ENCODE results near the gene RAB38.

The RAB38 gene

GRCh38 chr11:88152381-88152780 is 22.9 kb downstream of the RAB38 start:
- ChIA-PET POLR2A (no interaction called here), CTCF (interaction anchor here (0.6 kb wide), 1 partner anchor 225 kb away, joined by 4 read pairs; no protein-coding TSS in a partner anchor)
- TF ChIP-seq SP1 (IDR thresholded peaks at IDR 0.05) (no peak), TARDBP (IDR thresholded peaks at IDR 0.05) (no peak), BHLHE40 (IDR thresholded peaks at IDR 0.05; ENCODE audit: borderline replicate concordance) (no peak)
- DNase-seq (ENCODE audit: extremely low spot score), result no peak

GRCh38 chr11:88151709-88152265 is 23.5 kb downstream of the RAB38 start:
- ChIA-PET CTCF (no interaction called here), POLR2A (no interaction called here)
- DNase-seq (ENCODE audit: extremely low spot score), result no peak
- TF ChIP-seq NFRKB (IDR thresholded peaks at IDR 0.05) (no peak), LEF1 (IDR thresholded peaks at IDR 0.05; ENCODE audit: borderline replicate concordance) (no peak), SP1 (IDR thresholded peaks at IDR 0.05) (no peak), L3MBTL2 (conservative IDR thresholded peaks at IDR 0.05) (no peak), CTBP1 (IDR thresholded peaks at IDR 0.05; ENCODE audit: borderline replicate concordance) (no peak), ELF4 (IDR thresholded peaks at IDR 0.05) (no peak), BHLHE40 (IDR thresholded peaks at IDR 0.05; ENCODE audit: borderline replicate concordance) (no peak), FOXA1 (IDR thresholded peaks at IDR 0.05) (no peak), TARDBP (IDR thresholded peaks at IDR 0.05) (no peak), ARNT (IDR thresholded peaks at IDR 0.05) (no peak)
- TF ChIP-seq, protein P1, sequence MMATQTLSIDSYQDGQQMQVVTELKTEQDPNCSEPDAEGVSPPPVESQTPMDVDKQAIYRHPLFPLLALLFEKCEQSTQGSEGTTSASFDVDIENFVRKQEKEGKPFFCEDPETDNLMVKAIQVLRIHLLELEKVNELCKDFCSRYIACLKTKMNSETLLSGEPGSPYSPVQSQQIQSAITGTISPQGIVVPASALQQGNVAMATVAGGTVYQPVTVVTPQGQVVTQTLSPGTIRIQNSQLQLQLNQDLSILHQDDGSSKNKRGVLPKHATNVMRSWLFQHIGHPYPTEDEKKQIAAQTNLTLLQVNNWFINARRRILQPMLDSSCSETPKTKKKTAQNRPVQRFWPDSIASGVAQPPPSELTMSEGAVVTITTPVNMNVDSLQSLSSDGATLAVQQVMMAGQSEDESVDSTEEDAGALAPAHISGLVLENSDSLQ (IDR thresholded peaks at IDR 0.05), result no peak

- ChIA-PET CTCF (no interaction called here), POLR2A (no interaction called here)
- DNase-seq (ENCODE audit: extremely low spot score), result no peak
- TF ChIP-seq, protein P1 (IDR thresholded peaks at IDR 0.05), result no peak
- TF ChIP-seq ZNF384 (IDR thresholded peaks at IDR 0.05) (no peak), SP1 (IDR thresholded peaks at IDR 0.05) (no peak), LEF1 (IDR thresholded peaks at IDR 0.05; ENCODE audit: borderline replicate concordance) (no peak), SUZ12 (IDR thresholded peaks at IDR 0.05) (no peak), ELF4 (IDR thresholded peaks at IDR 0.05) (no peak), FOXM1 (IDR thresholded peaks at IDR 0.05; ENCODE audit: borderline replicate concordance) (no peak), CTBP1 (IDR thresholded peaks at IDR 0.05; ENCODE audit: borderline replicate concordance) (no peak), L3MBTL2 (conservative IDR thresholded peaks at IDR 0.05) (no peak)
Observed at GRCh38 chr11:88146106-88146505, 29.1 kb downstream of the RAB38 start.

DNA sequence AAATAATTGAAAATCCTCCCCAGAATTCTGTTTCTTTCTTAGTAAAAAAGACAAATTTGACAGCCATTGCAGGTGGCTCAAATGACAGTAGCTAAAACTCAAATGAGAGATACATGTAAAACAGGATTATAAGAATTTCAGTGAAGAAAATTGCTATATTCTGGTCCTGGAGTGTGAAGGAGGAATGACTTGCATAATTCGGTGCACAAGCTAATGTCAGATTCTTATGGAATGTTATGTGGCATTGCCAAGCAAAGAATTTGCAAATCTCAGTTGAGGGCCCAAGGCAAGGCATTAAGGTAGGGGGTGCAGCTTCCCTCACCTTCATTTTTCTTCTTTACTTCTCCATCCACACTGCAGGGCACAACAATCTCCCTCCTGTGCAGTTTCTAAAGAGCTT is 35.4 kb downstream of the RAB38 start:
- ChIA-PET POLR2A (no interaction called here), CTCF (no interaction called here)
- no peak for DNase-seq (ENCODE audit: extremely low spot score)
- TF ChIP-seq ELF4 (IDR thresholded peaks at IDR 0.05) (no peak), BHLHE40 (IDR thresholded peaks at IDR 0.05; ENCODE audit: borderline replicate concordance) (no peak), L3MBTL2 (conservative IDR thresholded peaks at IDR 0.05) (no peak), HDGF (IDR thresholded peaks at IDR 0.05; ENCODE audit: borderline replicate concordance) (no peak), FOXK2 (IDR thresholded peaks at IDR 0.05) (no peak), ZNF384 (IDR thresholded peaks at IDR 0.05) (no peak), NFRKB (IDR thresholded peaks at IDR 0.05) (no peak), LEF1 (IDR thresholded peaks at IDR 0.05; ENCODE audit: borderline replicate concordance) (no peak), ARNT (IDR thresholded peaks at IDR 0.05) (no peak), TARDBP (IDR thresholded peaks at IDR 0.05) (no peak), SP1 (IDR thresholded peaks at IDR 0.05) (no peak), CTBP1 (IDR thresholded peaks at IDR 0.05; ENCODE audit: borderline replicate concordance) (no peak), FOXM1 (IDR thresholded peaks at IDR 0.05; ENCODE audit: borderline replicate concordance) (no peak), FOXA1 (IDR thresholded peaks at IDR 0.05) (no peak), SUZ12 (IDR thresholded peaks at IDR 0.05) (no peak)
- TF ChIP-seq, protein P1 (IDR thresholded peaks at IDR 0.05), result no peak

DNA sequence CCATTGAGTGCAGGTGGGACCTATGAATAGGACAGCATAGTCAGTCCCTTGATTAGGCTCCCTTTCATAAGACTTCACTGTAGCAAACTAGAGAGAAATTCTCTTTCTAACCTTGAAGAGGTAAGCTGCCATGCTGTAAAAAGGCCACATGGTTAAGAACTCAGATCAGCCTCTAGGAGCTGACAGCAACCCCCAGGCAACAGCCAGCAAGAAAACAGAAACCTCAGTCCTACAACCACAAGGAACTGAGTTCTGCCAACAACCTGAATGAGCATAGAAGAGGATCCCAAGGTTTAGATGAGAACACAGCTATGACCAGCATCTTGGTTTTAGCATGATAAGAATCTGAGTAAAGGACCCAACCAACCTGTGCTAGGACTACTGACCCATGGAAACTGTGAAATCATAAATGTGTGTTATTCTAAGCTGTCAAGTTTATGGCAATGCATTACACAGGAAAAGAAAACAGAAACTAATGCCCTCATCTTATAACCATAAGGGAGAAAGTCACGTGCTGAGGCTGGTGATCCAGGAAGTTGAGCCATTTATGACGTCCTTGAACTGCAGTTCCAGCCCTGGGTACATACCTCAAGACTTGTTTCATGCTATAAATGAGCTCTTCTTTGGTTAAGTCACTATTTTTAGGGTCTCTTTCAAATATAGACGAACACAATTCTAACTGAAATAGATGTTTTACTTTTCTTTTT is 43.3 kb downstream of the RAB38 start:
- DNase-seq (ENCODE audit: extremely low spot score), result no peak
- POLR2A ChIA-PET, result no interaction called here
- CTCF ChIA-PET, result no interaction called here
- TF ChIP-seq SP1 (IDR thresholded peaks at IDR 0.05) (no peak), LEF1 (IDR thresholded peaks at IDR 0.05; ENCODE audit: borderline replicate concordance) (no peak), TARDBP (IDR thresholded peaks at IDR 0.05) (no peak), ELF4 (IDR thresholded peaks at IDR 0.05) (no peak)
- TF ChIP-seq, protein P1 (IDR thresholded peaks at IDR 0.05), result no peak

GRCh38 chr11:88122956-88123355 is 52.3 kb downstream of the RAB38 start:
- no peak for TF ChIP-seq CTBP1 (IDR thresholded peaks at IDR 0.05; ENCODE audit: borderline replicate concordance)
- no peak for TF ChIP-seq ARNT (IDR thresholded peaks at IDR 0.05)
- TF ChIP-seq FOXM1 (IDR thresholded peaks at IDR 0.05; ENCODE audit: borderline replicate concordance), result no peak
- no peak for TF ChIP-seq SP1 (IDR thresholded peaks at IDR 0.05)
- no peak for TF ChIP-seq ELF4 (IDR thresholded peaks at IDR 0.05)
- no peak for TF ChIP-seq LEF1 (IDR thresholded peaks at IDR 0.05; ENCODE audit: borderline replicate concordance)
- TF ChIP-seq FOXA1 (IDR thresholded peaks at IDR 0.05), result no peak
- no peak for TF ChIP-seq NFRKB (IDR thresholded peaks at IDR 0.05)
- no peak for TF ChIP-seq SUZ12 (IDR thresholded peaks at IDR 0.05)
- TF ChIP-seq HDGF (IDR thresholded peaks at IDR 0.05; ENCODE audit: borderline replicate concordance), result no peak
- TF ChIP-seq L3MBTL2 (conservative IDR thresholded peaks at IDR 0.05), result no peak
- no peak for TF ChIP-seq BHLHE40 (IDR thresholded peaks at IDR 0.05; ENCODE audit: borderline replicate concordance)
- no peak for TF ChIP-seq ZNF384 (IDR thresholded peaks at IDR 0.05)
- TF ChIP-seq FOXK2 (IDR thresholded peaks at IDR 0.05), result no peak
- TF ChIP-seq, protein P1 (IDR thresholded peaks at IDR 0.05), result no peak
- no peak for TF ChIP-seq TARDBP (IDR thresholded peaks at IDR 0.05)
- DNase-seq (ENCODE audit: extremely low spot score), result no peak
- ChIA-PET POLR2A (no interaction called here), CTCF (no interaction called here)
